Measurements from ENCODE around the gene SORT1. TPM values are rescaled to one million over a fixed set of nuclear protein-coding genes. Genes with fewer than 3 reads are reported as not detected.

Gene SORT1
- total and polyA plus RNA-seq, 2 of the 13 experiments (the other 11 are each of a cell fraction or from before 2014, with no cell fraction given), result 32.4 to 93.0 TPM

DNA sequence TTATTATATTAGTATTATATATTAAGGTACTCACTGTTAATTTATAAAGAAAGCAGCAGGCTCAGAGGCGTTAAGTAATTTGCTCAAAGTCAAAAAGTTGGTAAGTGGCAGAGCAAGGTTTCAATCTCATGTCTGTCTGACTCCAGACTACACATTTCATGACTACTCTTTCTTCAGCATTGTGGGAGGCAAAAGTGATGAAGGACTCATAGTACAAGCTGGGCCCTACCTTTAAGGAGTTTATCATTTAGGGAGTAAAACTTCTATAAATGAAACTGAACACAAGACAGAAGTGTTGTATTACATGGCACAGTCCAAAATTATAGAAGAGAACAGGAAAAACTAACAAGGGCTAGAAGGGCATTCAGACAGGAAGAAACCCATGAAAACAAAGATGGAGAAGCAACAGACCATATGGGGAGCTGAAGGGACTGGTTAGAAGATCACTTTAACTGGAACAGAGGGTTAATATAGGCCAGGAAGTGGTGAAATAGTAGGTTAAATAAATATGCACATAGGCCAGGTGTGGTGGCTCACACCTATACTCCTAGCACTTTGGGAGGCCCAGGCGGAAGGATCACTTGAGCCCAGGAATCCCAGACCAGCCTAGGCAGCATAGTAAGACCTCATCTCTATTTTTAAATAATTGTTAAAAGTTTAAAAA, 11.5 kb downstream of the SORT1 start:
- no peak overlapping the region for H3K9ac ChIP-seq (ENCODE audit: insufficient read depth, low read depth, low read length)
- 98% methylated on average over 2 of the region's 2 CpGs for WGBS (ENCODE audit: low lambda C conversion rate)
- no peaks in the 10 kb centered on the region for H3K9me3 ChIP-seq (ENCODE audit: low read length)
- ChIA-PET POLR2A (no interaction called here), CTCF (ENCODE audit: low intra/inter-chr PET ratio, low total read pairs) (no interaction called here)
- peaks cover 97% of the 10 kb centered on the region for H3K79me2 ChIP-seq (ENCODE audit: insufficient read depth, low read length)
- BruUV-seq (replicated peaks), result no TSS peak
- no peak for ATAC-seq
- H3K27me3 ChIP-seq (ENCODE audit: control insufficient read depth in 1 of 2, insufficient read depth in 2 of 2, low read length in 2 of 2), result no peaks in the 10 kb centered on the region
- H3K4me2 ChIP-seq (ENCODE audit: low read depth, low read length), result peak overlapping the region; percentile 19; the same call in 1 of the 2 replicates
- 0 out of 2 replicates have a peak, but pooled peaks cover 5% of the 10 kb centered on the region for H4K20me1 ChIP-seq (ENCODE audit: insufficient read depth, low read length)
- H3K4me3 ChIP-seq (replicated peaks in 1 of 3; ENCODE audit: insufficient read depth in 1 of 3, low read depth in 2 of 3, low read length in 3 of 3), result no peak overlapping the region
- no peak overlapping the region for H2AFZ ChIP-seq (ENCODE audit: low read length)
- FAIRE-seq, result no peak
- H3K36me3 ChIP-seq (replicated peaks in 1 of 2; ENCODE audit: control insufficient read depth in 1 of 2, insufficient read depth in 2 of 2, low read length in 2 of 2), result peaks cover 0 to 10% of the 10 kb centered on the region in 2 experiments; a peak in 2 of 5 replicates
- in situ Hi-C loops (cut with HindIII; ENCODE audit: extremely low pct_ligation_motif_present, low pct_unique_long_range_greater_than_20kb) (no loop called here), intact Hi-C loops (cut with micrococcal nuclease; ENCODE audit: unreplicated experiment) (no loop called here)
- H3K4me1 ChIP-seq (ENCODE audit: insufficient read depth, low read length), result peaks cover 94% of the 10 kb centered on the region
- TF ChIP-seq, protein P1, sequence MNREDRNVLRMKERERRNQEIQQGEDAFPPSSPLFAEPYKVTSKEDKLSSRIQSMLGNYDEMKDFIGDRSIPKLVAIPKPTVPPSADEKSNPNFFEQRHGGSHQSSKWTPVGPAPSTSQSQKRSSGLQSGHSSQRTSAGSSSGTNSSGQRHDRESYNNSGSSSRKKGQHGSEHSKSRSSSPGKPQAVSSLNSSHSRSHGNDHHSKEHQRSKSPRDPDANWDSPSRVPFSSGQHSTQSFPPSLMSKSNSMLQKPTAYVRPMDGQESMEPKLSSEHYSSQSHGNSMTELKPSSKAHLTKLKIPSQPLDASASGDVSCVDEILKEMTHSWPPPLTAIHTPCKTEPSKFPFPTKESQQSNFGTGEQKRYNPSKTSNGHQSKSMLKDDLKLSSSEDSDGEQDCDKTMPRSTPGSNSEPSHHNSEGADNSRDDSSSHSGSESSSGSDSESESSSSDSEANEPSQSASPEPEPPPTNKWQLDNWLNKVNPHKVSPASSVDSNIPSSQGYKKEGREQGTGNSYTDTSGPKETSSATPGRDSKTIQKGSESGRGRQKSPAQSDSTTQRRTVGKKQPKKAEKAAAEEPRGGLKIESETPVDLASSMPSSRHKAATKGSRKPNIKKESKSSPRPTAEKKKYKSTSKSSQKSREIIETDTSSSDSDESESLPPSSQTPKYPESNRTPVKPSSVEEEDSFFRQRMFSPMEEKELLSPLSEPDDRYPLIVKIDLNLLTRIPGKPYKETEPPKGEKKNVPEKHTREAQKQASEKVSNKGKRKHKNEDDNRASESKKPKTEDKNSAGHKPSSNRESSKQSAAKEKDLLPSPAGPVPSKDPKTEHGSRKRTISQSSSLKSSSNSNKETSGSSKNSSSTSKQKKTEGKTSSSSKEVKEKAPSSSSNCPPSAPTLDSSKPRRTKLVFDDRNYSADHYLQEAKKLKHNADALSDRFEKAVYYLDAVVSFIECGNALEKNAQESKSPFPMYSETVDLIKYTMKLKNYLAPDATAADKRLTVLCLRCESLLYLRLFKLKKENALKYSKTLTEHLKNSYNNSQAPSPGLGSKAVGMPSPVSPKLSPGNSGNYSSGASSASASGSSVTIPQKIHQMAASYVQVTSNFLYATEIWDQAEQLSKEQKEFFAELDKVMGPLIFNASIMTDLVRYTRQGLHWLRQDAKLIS (CRISPR knock-in tag; IDR thresholded peaks at IDR 0.05), result no peak
- TF ChIP-seq ZNF652 (CRISPR knock-in tag; IDR thresholded peaks at IDR 0.05; ENCODE audit: borderline replicate concordance, low read depth), result peak; percentile 72
- peak; percentile 42; the same call in 1 of the 2 replicates for TF ChIP-seq ZNF460 (CRISPR knock-in tag; IDR thresholded peaks at IDR 0.05; ENCODE audit: borderline replicate concordance)
- no peak for TF ChIP-seq MTF2 (CRISPR knock-in tag; IDR thresholded peaks at IDR 0.05; ENCODE audit: borderline replicate concordance)
- no peak for TF ChIP-seq ZNF350 (CRISPR knock-in tag; IDR thresholded peaks at IDR 0.05; ENCODE audit: borderline replicate concordance, low read depth)
- no peak for DNase-seq (ENCODE audit: low spot score)
- no peak overlapping the region for H3K27ac ChIP-seq (ENCODE audit: extremely low read length, insufficient read depth, low read length)
